Endothelial cell (in vitro differentiated cells): ENCODE results near the gene GUCY2C. TPM values are rescaled to one million over a fixed set of nuclear protein-coding genes. Genes with fewer than 3 reads are reported as not detected.
A peak's percentile ranks its signal among the peaks of the same experiment; 100 is the strongest.

Experiments used
- DNase-seq: peaks from one replicate; pipeline ENCODE4 v3.0.0; 2021; ENCODE audit warnings: low spot score
- H3K27ac Mint-ChIP-seq: one replicate; pipeline ENCODE4 v1.8.0; 2021; ENCODE audit warnings: mixed read lengths, inconsistent platforms; ENCODE audit not compliant: unreplicated experiment
- H3K27me3 Mint-ChIP-seq: one replicate; pipeline ENCODE4 v1.8.0; 2021; ENCODE audit warnings: mild to moderate bottlenecking, moderate library complexity, mixed read lengths, inconsistent platforms; ENCODE audit not compliant: unreplicated experiment
- H3K36me3 Mint-ChIP-seq: one replicate; pipeline ENCODE4 v1.8.0; 2021; ENCODE audit warnings: mild to moderate bottlenecking, low read depth, mixed read lengths, inconsistent platforms; ENCODE audit not compliant: unreplicated experiment
- H3K4me1 Mint-ChIP-seq: one replicate; pipeline ENCODE4 v1.8.0; 2021; ENCODE audit warnings: mild to moderate bottlenecking, mixed read lengths, inconsistent platforms; ENCODE audit not compliant: unreplicated experiment
- H3K4me3 Mint-ChIP-seq: one replicate; pipeline ENCODE4 v1.8.0; 2021; ENCODE audit warnings: mild to moderate bottlenecking, mixed read lengths, inconsistent platforms; ENCODE audit not compliant: unreplicated experiment
- H3K9me3 Mint-ChIP-seq: one replicate; pipeline ENCODE4 v1.8.0; 2021; ENCODE audit warnings: mixed read lengths, inconsistent platforms; ENCODE audit not compliant: unreplicated experiment
- CTCF ChIP-seq: fragments of 200-600 bp; sonication (generic); IDR thresholded peaks from one replicate; pipeline ENCODE4 v1.5.0; 2021; ENCODE audit warnings: antibody characterized with exemption; ENCODE audit not compliant: unreplicated experiment
- total RNA-seq: library from RNA; stranded (reverse); fragmentation: NEBNext Ultra II Directional; extraction: Animal tissue kit (Norgen Biotek cat#: 25700); gene quantifications from one replicate; pipeline ENCODE4 v1.2.1, GENCODE V29; 2021; ENCODE audit not compliant: unreplicated experiment

Gene GUCY2C
- total RNA-seq, 1 donor from 2014 or later, result 0.36 TPM

- Mint-ChIP-seq H3K4me1 (no peaks in the 10 kb centered on the region), H3K36me3 (no peaks in the 10 kb centered on the region), H3K27ac (no peak overlapping the region), H3K27me3 (peaks cover 6% of the 10 kb centered on the region), H3K4me3 (no peak overlapping the region), H3K9me3 (no peaks in the 10 kb centered on the region)
- DNase-seq, result peak; percentile 24
- TF ChIP-seq CTCF, result no peak
These were observed 39.6 kb downstream of the GUCY2C start for GRCh38 chr12:14656846-14657245.

GRCh38 chr12:14655284-14655683 lies 41.1 kb downstream of the GUCY2C start:
- Mint-ChIP-seq H3K27ac (no peak overlapping the region), H3K4me1 (no peaks in the 10 kb centered on the region), H3K36me3 (no peaks in the 10 kb centered on the region), H3K27me3 (peaks cover 6% of the 10 kb centered on the region), H3K9me3 (no peaks in the 10 kb centered on the region), H3K4me3 (no peak overlapping the region)
- TF ChIP-seq CTCF, result no peak
- no peak for DNase-seq

GRCh38 chr12:14654842-14655241 lies 41.6 kb downstream of the GUCY2C start:
- H3K4me3 Mint-ChIP-seq, result no peak overlapping the region
- no peak for DNase-seq
- H3K27ac Mint-ChIP-seq, result no peak overlapping the region
- no peaks in the 10 kb centered on the region for H3K36me3 Mint-ChIP-seq
- no peak for TF ChIP-seq CTCF
- no peaks in the 10 kb centered on the region for H3K4me1 Mint-ChIP-seq
- no peaks in the 10 kb centered on the region for H3K9me3 Mint-ChIP-seq
- peaks cover 6% of the 10 kb centered on the region for H3K27me3 Mint-ChIP-seq

- Mint-ChIP-seq H3K36me3 (no peaks in the 10 kb centered on the region), H3K27ac (no peak overlapping the region), H3K9me3 (no peaks in the 10 kb centered on the region), H3K4me3 (no peak overlapping the region), H3K27me3 (peaks cover 5% of the 10 kb centered on the region), H3K4me1 (no peaks in the 10 kb centered on the region)
- DNase-seq, result no peak
- no peak for TF ChIP-seq CTCF
These were observed 42.0 kb downstream of the GUCY2C start for GRCh38 chr12:14654416-14654815.

GRCh38 chr12:14652483-14652882 lies 43.9 kb downstream of the GUCY2C start:
- TF ChIP-seq CTCF, result no peak
- no peak overlapping the region for H3K27ac Mint-ChIP-seq
- H3K27me3 Mint-ChIP-seq, result peaks cover 5% of the 10 kb centered on the region
- no peak overlapping the region for H3K4me3 Mint-ChIP-seq
- DNase-seq, result no peak
- H3K4me1 Mint-ChIP-seq, result no peaks in the 10 kb centered on the region
- no peaks in the 10 kb centered on the region for H3K9me3 Mint-ChIP-seq
- H3K36me3 Mint-ChIP-seq, result no peaks in the 10 kb centered on the region
